ENCODE measurements around the gene USP34.

The USP34 gene

GRCh38 chr2:61436092-61436491 is 34.8 kb downstream of the USP34 start:
- TF ChIP-seq CTCF (IDR thresholded peaks at IDR 0.05; ENCODE audit: low read depth, low read length): no peak
- DNase-seq (ENCODE audit: low read depth, low spot score): no peak
- in situ Hi-C loops (cut with HindIII; ENCODE audit: low sequenced_read_pairs): no loop called here
- no peak overlapping the region for H3K4me3 ChIP-seq (ENCODE audit: low read depth, low read length)

- in situ Hi-C loops (cut with HindIII; ENCODE audit: low sequenced_read_pairs): no loop called here
- DNase-seq (ENCODE audit: low read depth, low spot score): no peak
- no peak overlapping the region for H3K4me3 ChIP-seq (ENCODE audit: low read depth, low read length)
- no peak for TF ChIP-seq CTCF (IDR thresholded peaks at IDR 0.05; ENCODE audit: low read depth, low read length)
Observed at GRCh38 chr2:61435291-61435690, 35.6 kb downstream of the USP34 start.

- no peak for DNase-seq (ENCODE audit: low read depth, low spot score)
- in situ Hi-C loops (cut with HindIII; ENCODE audit: low sequenced_read_pairs): no loop called here
- H3K4me3 ChIP-seq (ENCODE audit: low read depth, low read length): no peak overlapping the region
- no peak for TF ChIP-seq CTCF (IDR thresholded peaks at IDR 0.05; ENCODE audit: low read depth, low read length)
Observed at GRCh38 chr2:61434314-61434713, 36.6 kb downstream of the USP34 start.

- no peak for DNase-seq (ENCODE audit: low read depth, low spot score)
- in situ Hi-C loops (cut with HindIII; ENCODE audit: low sequenced_read_pairs): no loop called here
- no peak overlapping the region for H3K4me3 ChIP-seq (ENCODE audit: low read depth, low read length)
- TF ChIP-seq CTCF (IDR thresholded peaks at IDR 0.05; ENCODE audit: low read depth, low read length): no peak
Observed at GRCh38 chr2:61433606-61434005, 37.3 kb downstream of the USP34 start.

GRCh38 chr2:61432990-61433389 is 37.9 kb downstream of the USP34 start:
- H3K4me3 ChIP-seq (ENCODE audit: low read depth, low read length): no peak overlapping the region
- no peak for TF ChIP-seq CTCF (IDR thresholded peaks at IDR 0.05; ENCODE audit: low read depth, low read length)
- in situ Hi-C loops (cut with HindIII; ENCODE audit: low sequenced_read_pairs): no loop called here
- DNase-seq (ENCODE audit: low read depth, low spot score): no peak

- no peak for DNase-seq (ENCODE audit: low read depth, low spot score)
- TF ChIP-seq CTCF (IDR thresholded peaks at IDR 0.05; ENCODE audit: low read depth, low read length): no peak
- H3K4me3 ChIP-seq (ENCODE audit: low read depth, low read length): no peak overlapping the region
- in situ Hi-C loops (cut with HindIII; ENCODE audit: low sequenced_read_pairs): no loop called here
Observed at GRCh38 chr2:61431345-61431744, 39.5 kb downstream of the USP34 start.
